ENCODE data around the gene ACRBP.

GRCh38 chr12:6613015-6613775, 34.0 kb downstream of the ACRBP start:
- peak in 1 of 3 donors; percentile 24 for TF ChIP-seq CTCF (IDR thresholded peaks at IDR 0.05)
- TF ChIP-seq POLR2A (IDR thresholded peaks at IDR 0.05): peak; percentile 39
- TF ChIP-seq EP300 (IDR thresholded peaks at IDR 0.05): no peak

Measured in ovary (tissue), 3 donors.